PFSK-1 (cell line): ENCODE results near the gene ALPK3.

ENCODE experiments used
- FOXP2 ChIP-seq: optimal IDR thresholded peaks from 2 replicates; pipeline ENCODE3; 2011; ENCODE audit warnings: borderline replicate concordance, control low read depth, inconsistent platforms; ENCODE audit not compliant: insufficient read depth; ENCODE audit errors: extremely low read length, extremely low read depth
- POLR2AphosphoS5 ChIP-seq: IDR thresholded peaks from 2 replicates; pipeline ENCODE4 v1.6.1; 2012; ENCODE audit warnings: low read depth, mild to moderate bottlenecking, control low read depth, low read length, moderate library complexity
- SIN3A ChIP-seq: IDR thresholded peaks from 2 replicates; pipeline ENCODE4 v1.6.1; 2012; ENCODE audit warnings: mild to moderate bottlenecking, low read length, moderate library complexity, borderline replicate concordance; ENCODE audit not compliant: insufficient read depth
- TAF1 ChIP-seq: IDR thresholded peaks from 2 replicates; pipeline ENCODE4 v1.6.1; 2012; ENCODE audit warnings: low read length, control low read depth, borderline replicate concordance; ENCODE audit not compliant: insufficient read depth
- TF ChIP-seq, protein P1 (sequence below), 2 experiments: IDR thresholded peaks; 2 replicates each; pipeline versions ENCODE4 v1.6.1 to v1.8.0; 2011 to 2012; ENCODE audit warnings: low read depth in 2 of 2, low read length in 2 of 2, control low read depth in 1 of 2, inconsistent platforms in 1 of 2, mild to moderate bottlenecking in 1 of 2, moderate library complexity in 1 of 2; ENCODE audit not compliant: insufficient read depth in 1 of 2

Gene ALPK3

DNA sequence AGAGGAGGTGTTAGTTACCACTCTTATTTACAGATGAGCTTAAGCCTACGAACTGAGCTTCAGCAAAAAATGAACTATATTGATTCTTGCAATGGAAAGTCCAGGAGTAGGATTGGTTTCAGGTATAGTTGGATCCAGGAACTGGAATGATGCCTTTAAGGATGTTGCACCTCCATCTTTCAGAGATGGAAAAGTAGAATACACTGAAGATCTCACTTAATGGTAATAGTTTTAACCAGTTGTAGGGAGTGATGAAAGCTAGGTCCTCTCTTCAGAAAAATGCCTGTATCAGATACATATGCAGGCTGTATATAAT, 69.8 kb downstream of the ALPK3 start:
- TF ChIP-seq TAF1: no peak
- no peak for TF ChIP-seq FOXP2
- no peak for TF ChIP-seq SIN3A
- no peak for TF ChIP-seq POLR2AphosphoS5
- TF ChIP-seq, protein P1, sequence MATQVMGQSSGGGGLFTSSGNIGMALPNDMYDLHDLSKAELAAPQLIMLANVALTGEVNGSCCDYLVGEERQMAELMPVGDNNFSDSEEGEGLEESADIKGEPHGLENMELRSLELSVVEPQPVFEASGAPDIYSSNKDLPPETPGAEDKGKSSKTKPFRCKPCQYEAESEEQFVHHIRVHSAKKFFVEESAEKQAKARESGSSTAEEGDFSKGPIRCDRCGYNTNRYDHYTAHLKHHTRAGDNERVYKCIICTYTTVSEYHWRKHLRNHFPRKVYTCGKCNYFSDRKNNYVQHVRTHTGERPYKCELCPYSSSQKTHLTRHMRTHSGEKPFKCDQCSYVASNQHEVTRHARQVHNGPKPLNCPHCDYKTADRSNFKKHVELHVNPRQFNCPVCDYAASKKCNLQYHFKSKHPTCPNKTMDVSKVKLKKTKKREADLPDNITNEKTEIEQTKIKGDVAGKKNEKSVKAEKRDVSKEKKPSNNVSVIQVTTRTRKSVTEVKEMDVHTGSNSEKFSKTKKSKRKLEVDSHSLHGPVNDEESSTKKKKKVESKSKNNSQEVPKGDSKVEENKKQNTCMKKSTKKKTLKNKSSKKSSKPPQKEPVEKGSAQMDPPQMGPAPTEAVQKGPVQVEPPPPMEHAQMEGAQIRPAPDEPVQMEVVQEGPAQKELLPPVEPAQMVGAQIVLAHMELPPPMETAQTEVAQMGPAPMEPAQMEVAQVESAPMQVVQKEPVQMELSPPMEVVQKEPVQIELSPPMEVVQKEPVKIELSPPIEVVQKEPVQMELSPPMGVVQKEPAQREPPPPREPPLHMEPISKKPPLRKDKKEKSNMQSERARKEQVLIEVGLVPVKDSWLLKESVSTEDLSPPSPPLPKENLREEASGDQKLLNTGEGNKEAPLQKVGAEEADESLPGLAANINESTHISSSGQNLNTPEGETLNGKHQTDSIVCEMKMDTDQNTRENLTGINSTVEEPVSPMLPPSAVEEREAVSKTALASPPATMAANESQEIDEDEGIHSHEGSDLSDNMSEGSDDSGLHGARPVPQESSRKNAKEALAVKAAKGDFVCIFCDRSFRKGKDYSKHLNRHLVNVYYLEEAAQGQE (IDR thresholded peaks at IDR 0.05; ENCODE audit: insufficient read depth in 1 of 2, low read depth in 2 of 2, low read length in 2 of 2): no peak

DNA sequence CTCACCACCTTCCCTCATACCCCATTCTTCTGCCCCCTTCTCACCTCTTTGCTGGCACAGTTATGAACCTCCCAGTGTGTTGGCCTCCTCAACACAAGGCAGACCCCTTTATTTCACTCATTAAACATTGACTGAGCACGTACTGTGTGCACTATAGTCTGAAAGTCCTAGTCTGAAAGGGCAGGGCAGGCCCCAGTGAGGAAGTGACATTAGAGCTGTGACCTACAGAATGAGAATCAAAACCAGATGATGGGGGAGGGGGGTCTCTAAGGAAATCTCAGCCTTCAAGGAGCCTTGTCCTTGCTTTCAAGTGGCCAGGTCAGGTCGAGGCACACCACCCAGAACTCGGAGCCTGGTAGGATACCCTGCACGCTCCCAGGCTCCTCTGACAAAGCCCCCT, 70.8 kb downstream of the ALPK3 start:
- TF ChIP-seq TAF1 (no peak), POLR2AphosphoS5 (no peak), FOXP2 (no peak), SIN3A (no peak)
- TF ChIP-seq, protein P1 (IDR thresholded peaks at IDR 0.05; ENCODE audit: insufficient read depth in 1 of 2, low read depth in 2 of 2, low read length in 2 of 2): no peak

DNA sequence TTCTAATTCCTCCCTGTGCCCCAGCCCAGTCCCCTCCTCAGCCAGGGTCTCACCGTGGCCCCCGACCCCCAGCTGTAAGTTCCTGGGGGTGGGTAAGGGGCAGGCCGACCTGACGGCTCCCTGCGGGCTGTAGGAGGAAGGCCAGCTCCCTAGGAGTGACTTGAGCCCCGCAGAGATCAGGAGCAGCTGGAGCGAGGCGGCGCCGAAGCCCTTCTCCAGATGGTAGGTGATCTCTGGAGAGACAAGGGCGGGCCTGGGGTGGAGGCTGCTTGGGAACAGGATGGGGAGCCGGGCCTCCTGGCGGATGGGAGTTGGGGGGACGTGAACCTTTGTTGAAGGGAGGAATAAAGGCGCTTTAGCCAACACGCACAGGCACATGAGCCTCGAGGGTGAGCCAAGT, 71.5 kb downstream of the ALPK3 start:
- TF ChIP-seq, protein P1 (IDR thresholded peaks at IDR 0.05; ENCODE audit: insufficient read depth in 1 of 2, low read depth in 2 of 2, low read length in 2 of 2): no peak
- TF ChIP-seq FOXP2 (no peak), SIN3A (no peak), POLR2AphosphoS5 (no peak), TAF1 (no peak)

DNA sequence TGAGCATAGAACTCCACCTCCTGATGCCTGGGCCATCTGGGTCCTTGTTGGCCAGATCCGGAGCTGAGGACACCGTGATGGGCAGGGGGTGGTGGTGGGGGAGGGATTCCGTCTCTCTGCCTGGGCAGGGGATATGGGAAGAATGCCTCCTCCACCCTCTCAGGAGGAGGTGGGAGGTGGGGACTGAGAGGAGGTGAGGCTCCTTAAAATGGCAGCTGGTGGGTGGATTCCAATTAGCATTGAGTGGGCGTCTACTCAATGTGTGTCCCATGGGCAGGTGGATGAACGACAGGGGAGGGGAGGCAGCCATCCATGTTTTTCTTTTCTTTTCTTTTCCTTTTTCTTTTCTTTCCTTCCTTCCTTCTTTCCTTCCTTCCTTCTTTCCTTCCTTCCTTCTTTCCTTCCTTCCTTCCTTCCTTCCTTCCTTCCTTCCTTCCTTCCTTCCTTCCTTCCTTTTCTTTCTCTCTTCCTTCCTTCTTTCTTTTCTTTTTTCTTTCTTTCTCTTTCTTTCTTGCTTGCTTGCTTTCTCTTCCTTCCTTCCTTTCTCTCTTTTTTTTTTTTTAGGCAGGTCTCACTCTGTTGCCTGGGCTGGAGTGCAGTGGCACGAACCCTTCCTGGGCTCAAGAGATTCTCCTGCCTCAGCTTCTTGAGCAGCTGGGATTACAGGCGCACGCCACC, 72.3 kb downstream of the ALPK3 start:
- no peak for TF ChIP-seq SIN3A
- no peak for TF ChIP-seq FOXP2
- TF ChIP-seq TAF1: no peak
- TF ChIP-seq, protein P1 (IDR thresholded peaks at IDR 0.05; ENCODE audit: insufficient read depth in 1 of 2, low read depth in 2 of 2, low read length in 2 of 2): no peak
- no peak for TF ChIP-seq POLR2AphosphoS5

DNA sequence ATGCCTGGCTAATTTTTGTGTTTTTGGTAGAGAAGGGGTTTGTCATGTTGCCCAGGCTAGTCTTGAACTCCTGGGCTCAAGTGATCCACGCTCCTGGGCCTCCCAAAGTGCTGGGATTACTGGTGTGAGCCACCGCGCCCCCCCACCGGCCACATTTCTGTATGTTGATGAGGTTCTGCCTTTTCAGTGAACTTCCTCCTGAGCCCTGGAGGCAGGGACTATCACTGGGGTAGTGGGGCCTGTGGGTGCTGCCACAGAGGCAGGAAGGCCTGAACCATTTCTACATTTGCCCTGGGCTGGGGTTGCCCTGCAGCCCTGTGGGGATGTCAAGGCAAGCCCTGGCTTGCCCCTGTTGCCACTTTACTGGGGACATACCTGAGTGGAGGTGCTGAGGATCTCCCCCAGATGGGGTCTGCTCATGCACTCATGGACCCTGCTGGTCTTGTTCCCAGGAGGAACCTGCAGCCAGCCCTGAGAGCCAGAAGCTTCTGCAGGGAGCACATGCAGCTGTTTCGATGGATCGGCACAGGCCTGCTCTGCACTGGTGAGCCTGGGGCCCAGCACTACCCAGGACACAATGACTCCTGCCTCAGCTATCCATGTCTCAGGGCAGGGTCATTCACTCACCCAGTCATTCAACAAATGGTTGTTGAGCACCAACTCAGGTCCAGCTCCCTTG, 73.0 kb downstream of the ALPK3 start:
- TF ChIP-seq, protein P1 (IDR thresholded peaks at IDR 0.05; ENCODE audit: insufficient read depth in 1 of 2, low read depth in 2 of 2, low read length in 2 of 2): no peak
- TF ChIP-seq SIN3A (no peak), FOXP2 (no peak), TAF1 (no peak), POLR2AphosphoS5 (no peak)
